HG02970 (cell line): ENCODE results near the gene ZC3H15.
"Not testable (repeated sequence)": the region's sequence is repeated elsewhere in the genome, so short reads cannot be mapped to it uniquely, and the experiment has no call there.

Experiments
- ATAC-seq: cut with Tn5 transposase; IDR thresholded peaks from one replicate; pipeline ENCODE4 v1.9.1; 2021; ENCODE audit warnings: mild to moderate bottlenecking, moderate library complexity, moderate number of reproducible peaks; ENCODE audit not compliant: unreplicated experiment, low FRiP score

ZC3H15 gene

GRCh38 chr2:186485871-186486650 lies at the start of gene ZC3H15:
Gene ZC3H15 (plus strand): TSS chr2:186486260. CDS start chr2:186486383, 123 bp downstream.
- ATAC-seq: peak; percentile 94

- ATAC-seq: no peak
Measured at GRCh38 chr2:186437719-186438118, 48.3 kb upstream of the ZC3H15 start.

DNA sequence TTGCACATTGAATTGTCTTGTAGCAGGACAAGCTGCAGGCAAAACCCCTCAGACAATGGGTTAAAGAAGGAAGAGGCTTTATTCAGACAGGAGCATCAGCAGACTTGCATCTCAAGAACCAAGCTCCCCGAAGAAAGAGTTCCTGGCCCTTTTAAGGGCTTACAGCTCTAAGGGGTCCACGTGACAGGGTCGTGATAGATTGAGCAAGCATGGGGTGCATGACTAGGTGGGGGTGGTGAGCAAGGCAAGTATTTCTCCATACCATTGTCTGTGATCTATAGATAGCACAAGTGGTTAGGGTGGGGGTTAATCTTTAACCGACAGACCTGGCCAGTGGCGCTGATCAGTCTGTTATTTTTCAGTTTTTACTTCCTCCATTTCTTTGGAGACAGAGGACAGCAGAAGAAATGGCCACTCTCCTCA lies 46.4 kb upstream of the ZC3H15 start:
- not testable (repeated sequence) for ATAC-seq

- ATAC-seq: no peak
Measured at GRCh38 chr2:186440506-186440905, 45.6 kb upstream of the ZC3H15 start.

- no peak for ATAC-seq
Measured at GRCh38 chr2:186442885-186443284, 43.2 kb upstream of the ZC3H15 start.

DNA sequence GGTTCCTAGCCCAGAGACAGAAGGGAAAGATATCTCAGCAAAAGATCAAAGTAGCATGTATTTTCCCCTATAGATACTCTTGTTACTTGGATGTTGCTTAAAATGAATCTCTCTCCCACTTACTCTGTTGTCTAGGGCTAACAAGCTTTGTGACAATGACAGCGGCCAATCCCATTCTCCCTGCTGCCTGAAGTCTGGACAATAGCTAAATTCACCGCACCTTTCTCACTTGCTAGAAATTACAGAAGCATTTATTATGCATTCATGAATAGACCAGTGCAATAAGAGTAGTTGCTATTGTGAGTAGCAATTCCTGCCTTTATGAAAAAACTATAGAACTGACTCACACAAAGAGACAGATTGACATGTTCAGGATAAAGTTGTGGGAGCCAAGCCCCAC lies 42.2 kb upstream of the ZC3H15 start:
- no peak for ATAC-seq

DNA sequence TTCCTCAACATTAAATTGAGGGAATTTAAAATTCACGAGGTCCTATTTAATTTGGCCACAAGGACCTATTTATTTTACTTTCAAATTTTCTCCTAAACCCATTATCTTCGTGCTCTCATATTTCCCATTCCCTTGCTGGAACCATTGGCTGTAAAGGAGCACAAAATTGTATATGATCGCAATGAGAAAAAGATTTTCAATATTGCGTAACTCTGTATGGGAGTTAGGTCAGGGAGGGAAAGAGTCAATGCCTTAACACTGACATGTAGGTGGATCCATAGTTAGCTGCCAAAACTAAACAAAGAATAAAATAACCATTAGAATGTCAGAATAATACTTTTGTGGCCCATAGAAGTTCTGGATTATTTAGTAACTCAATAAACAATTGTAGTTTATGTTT lies 40.6 kb upstream of the ZC3H15 start:
- ATAC-seq: no peak

DNA sequence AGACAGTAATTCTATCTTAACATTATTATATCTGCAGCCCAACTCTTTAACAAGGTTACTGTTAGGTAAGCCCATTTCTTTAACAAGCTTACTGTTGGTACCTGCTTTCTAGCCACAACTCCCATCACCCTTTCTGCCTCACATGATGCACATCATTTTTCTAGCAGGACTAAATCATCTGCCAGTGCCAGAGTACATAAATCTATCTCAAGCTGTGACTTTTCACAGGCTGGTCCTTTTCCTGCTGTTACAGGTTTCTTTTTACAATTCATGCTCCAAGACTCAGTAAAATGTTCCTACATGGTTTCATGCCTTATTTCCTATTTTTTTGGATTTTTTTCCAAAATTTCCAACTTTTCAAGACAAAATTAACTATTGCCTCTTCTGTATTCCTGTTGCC lies 30.4 kb upstream of the ZC3H15 start:
- no peak for ATAC-seq

GRCh38 chr2:186456941-186457340 lies 29.1 kb upstream of the ZC3H15 start:
- no peak for ATAC-seq

- ATAC-seq: no peak
Measured at GRCh38 chr2:186457908-186458307, 28.2 kb upstream of the ZC3H15 start.

GRCh38 chr2:186459009-186459408 lies 27.1 kb upstream of the ZC3H15 start:
- no peak for ATAC-seq

DNA sequence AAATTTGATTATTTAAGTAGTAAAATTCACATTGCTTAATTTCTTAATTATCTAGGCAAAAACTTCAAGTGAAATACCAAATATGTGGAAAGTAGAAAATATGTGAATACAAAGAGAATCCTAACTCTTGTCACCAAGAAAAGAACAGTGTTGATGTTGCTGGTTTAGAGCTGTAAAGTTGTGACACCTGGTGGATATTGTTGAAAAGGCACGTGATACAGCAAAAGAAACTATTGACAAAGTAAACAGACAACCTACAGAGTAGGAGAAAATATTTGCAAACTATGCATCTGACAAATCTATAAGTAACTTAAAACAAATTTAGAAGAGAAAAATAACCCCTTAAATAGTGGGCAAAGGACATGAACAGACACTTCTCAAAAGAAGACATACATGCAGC lies 25.6 kb upstream of the ZC3H15 start:
- ATAC-seq: no peak

DNA sequence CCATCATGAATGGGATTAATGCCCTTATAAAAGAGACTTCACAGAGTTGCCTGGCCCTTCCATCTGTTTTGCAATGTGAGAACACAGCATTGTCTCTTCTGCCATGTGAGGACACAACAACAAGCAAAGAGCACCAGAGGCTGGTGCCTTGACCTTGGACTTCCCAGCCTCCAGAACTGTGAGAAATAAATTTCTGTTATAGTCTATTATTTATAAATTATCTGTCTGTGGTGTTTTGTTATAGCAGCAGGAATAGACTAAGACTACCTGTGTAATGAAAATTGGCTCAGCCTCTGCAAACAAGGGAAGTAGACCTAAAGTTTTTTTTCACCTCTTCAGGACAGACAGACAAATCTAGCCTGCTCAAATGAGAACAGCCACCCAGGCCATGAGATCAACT lies 19.3 kb upstream of the ZC3H15 start:
- ATAC-seq: no peak

DNA sequence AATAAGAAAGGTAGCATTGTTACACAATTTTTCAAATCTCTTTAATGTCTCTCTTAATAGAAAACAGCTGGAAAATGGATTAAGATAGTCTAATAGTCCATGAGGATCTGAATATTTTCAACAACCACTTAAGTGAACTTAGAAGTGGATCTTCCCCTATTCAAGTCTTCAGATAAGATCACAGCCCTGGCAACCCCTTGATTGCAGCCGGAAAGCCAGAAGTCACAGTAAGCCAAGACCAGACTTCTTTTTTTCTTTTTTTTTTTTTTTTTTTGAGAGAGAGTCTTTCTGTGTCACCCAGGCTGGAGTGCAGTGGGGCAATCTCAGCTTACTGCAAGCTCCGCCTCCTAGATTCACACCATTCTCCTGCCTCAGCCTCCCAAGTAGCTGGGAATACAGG lies 18.6 kb upstream of the ZC3H15 start:
- ATAC-seq: no peak

- not testable (repeated sequence) for ATAC-seq
Measured at GRCh38 chr2:186472722-186473493, 13.2 kb upstream of the ZC3H15 start.

DNA sequence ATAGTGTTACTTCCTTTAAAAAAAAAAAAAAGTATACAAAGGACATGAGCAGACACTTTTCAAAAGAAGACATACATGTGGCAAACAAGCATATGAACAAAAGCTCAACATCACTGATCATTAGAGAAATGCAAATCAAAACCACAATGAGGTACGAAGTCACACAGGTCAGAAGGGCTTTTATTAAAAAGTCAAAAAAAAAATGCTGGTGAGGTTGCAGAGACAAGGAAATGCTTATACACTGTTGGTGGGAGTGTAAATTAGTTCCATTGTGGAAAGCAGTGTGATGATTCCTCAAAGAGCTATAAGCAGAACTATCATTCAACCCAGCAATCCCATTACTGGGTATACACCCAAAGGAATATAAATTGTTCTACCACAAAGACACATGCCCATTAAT lies 11.8 kb upstream of the ZC3H15 start:
- ATAC-seq: not testable (repeated sequence)

DNA sequence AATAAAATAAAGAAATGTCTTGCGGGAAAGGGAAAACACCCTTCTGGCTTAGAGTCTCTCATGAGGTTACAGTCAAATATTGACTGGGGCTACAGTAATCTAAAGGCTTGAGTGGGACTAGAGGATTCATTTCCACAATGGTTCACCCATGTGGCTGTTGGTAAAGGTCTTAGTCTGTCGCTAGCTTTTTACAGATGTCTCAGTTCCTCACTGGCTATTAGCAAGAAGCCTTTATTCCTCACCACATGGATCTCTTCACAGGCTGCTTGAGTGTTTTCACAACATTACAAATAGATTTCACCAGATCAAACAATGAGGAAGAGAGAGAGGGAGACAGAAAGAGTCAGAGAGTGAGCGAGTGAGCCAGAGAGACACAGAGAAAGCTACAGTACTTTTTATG lies 8.3 kb upstream of the ZC3H15 start:
- no peak for ATAC-seq

DNA sequence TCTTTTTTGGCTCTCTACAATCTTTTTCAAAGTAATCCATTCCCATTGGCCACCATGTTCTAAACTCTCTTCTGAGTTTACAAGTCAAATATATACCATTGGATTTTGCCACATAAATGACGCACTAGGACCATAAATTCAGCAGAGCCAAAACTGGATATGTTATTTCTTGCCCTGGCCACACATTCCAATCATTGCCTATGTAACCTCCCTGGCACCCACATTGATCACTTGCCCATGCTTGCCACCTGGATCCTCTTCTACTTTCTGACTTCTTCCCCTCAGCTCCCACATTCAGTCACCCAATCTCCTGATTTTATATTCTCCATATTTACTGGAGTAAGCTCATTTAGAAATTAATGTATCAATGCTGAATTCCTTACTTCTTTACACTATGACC lies 5.1 kb upstream of the ZC3H15 start:
- no peak for ATAC-seq

DNA sequence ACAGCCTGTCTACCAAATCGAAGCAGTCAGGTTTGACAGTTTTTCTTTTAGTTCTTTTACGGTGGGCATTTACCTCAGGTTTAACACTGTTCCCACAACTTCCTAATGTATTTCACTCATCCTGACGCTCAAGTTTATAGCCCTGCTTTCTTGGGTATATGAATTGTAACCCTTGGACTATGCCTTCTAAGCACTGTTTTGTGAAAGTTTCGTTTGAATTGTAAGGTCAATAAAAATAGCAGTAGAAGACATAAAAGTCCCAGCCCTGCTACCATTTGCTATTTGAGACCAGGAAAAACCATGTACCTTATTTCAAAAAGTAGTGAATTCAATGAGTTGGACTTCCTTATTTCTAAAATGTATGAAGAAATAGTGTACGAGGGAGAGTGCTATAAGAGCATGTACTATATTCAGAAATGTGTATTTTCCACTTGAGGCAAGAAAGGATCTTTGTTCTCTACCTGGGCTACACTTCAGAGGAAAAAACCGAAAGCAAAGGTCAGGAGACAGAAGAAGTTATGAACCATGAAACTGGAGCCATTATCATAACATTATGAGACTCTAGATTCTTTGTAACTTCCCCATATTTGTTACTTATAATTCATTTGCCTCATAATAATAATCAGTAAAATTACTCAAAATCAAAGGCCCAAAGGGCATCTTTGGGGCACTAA lies 1.9 kb upstream of the ZC3H15 start:
- no peak for ATAC-seq

- ATAC-seq: no peak
Measured at GRCh38 chr2:186485576-186485870, 537 bp upstream of the ZC3H15 start.
